GM19463 (cell line): ENCODE measurements around the gene CASQ1.
A peak's percentile ranks its signal among the peaks of the same experiment; 100 is the strongest.

Experiments used
- ATAC-seq: cut with Tn5 transposase; IDR thresholded peaks from one replicate; pipeline ENCODE4 v1.9.1; 2021; ENCODE audit warnings: mild to moderate bottlenecking, moderate library complexity; ENCODE audit not compliant: unreplicated experiment

Gene CASQ1

DNA sequence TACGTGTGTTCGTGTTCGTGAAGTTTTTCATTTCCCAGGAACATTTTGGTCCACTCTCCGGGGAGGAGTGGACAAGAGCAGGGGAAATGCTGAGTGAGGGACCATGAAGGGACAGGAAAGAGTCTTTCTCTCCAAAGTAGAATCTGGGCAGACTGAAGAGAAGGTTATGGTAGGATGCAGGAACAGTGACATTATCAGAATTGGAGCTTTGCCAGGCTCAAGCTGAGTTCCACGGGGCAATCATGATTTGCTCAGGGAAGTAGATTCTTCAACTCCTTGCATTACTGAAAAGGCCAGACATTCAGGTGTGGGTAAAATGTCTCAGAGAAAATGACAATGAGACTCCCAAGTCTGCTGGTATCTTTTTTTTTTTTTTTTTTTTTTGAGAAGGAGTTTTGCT is 22.4 kb upstream of the CASQ1 start:
- no peak for ATAC-seq

DNA sequence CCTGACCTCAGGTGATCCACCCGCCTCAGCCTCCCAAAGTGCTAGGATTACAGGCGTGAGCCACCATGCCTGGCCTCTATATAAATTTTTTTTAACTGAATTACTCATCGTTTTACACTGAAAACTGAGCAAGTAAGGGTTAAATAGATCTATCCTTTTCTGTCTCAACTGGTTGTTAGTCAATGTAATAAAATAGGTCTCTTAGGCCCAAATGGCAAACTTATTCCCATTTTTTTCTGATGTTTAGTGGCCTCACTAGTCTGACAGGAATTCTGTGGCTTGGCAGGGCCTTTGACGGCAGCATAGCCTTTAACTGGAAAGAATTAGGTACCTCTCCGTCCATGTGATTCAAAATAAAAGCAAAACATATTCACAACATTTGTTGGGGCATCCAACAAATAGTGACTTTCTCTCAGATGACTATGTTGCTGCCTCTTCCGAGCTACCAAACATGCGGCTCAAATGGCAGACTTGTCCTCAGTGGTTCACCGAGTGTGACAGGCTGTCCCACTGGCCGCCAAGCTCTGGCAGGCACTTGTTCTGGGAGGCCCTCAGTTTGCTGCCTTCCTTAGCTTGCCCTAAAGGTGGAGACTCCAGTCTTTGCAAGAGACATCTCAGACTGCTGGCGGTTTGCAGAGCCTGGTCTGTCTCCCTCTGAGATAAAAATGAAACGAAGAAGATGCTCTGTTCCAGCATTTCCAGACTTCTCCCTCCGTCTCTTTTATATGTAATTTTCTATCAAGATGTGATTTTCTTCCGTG is 21.6 kb upstream of the CASQ1 start:
- ATAC-seq, result no peak

DNA sequence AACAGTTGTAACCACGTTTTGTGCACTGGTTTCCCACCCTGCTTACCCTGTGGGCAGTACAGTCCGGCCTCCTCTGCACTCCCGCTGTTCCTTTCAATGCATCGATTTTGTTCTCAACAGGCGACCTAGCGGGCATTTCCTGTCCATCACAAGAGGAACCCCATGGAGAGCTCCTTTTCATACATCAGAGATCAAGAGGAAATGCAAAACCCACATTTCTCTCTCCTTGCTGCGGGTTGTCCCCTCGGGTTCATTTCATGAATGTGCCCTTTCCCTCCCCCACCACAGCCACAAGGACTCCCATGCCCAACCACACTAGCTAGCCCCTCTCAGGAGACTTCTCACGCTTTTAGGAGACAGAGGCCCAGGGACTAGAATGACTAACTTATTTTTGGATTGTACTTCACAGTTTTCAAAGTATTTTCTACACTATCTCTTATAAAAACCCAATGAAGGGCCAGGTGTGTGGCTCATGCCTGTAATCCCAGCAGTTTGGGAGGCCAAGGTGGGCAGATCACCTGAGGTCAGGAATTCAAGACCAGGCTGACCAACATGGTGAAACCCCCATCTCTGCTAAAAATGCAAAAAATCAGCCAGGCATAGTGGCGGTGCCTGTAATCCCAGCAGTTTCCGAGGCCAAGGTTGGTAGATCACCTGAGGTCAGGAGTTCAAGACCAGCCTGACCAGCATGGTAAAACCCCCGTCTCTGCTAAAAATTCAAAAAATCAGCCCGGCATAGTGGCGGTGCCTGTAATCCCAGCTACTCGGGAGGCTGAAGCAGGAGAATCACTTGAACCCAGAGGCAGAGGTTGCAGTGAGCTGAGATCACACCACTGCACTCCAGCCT is 20.6 kb upstream of the CASQ1 start:
- ATAC-seq, result peak; percentile 89

DNA sequence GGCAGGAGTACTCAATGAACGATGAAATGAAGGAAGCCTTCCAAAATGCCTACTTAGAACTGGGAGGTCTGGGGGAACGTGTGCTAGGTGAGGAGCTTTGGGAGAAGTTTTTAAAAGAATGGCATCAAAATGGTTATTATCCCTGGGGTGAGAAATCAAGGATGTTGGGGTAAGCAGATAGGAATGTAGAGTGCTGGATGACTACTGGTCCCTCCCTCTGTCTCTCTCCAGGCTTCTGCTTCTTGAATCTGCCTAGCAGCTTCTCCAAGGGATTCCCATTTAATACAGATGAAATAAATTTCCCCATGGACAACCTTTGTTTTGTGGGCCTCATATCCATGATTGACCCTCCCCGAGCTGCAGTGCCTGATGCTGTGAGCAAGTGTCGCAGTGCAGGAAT is 19.0 kb upstream of the CASQ1 start:
- ATAC-seq, result no peak

DNA sequence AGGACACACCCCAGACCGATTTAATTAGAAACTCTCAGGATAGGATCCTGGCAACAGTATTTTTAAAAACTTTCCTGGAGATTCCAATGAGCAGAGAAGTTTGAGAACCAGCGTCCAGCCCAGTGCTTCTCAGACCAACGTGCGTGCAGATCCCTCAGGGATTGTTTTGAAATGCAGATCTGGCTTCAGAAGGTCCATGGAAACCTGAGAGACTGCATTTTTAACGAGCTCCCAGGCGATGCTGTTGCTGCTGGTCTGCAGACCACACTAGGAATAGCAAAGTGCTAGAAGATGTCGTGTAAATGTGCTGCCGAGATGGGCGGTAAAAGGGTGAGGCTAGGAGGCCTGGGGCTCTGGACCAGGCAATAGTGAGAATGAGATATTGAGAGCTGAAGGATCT is 18.4 kb upstream of the CASQ1 start:
- no peak for ATAC-seq

DNA sequence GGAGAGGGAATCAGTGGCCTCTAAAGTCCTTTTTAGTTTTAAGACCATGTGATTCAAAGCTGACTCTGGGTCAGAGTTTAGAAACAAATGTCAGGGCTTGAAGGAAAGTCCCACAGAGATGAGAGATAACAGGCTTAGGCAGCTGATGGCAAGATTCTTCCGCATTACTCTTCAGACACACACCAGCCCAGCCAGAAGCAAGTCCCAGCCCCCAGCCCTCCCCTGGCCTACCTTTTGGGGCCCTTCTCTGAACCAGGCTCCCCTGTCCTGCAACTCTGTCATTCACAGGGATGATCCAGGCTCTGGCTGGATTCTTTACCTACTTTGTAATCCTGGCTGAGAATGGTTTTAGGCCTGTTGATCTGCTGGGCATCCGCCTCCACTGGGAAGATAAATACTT is 13.1 kb upstream of the CASQ1 start:
- no peak for ATAC-seq

DNA sequence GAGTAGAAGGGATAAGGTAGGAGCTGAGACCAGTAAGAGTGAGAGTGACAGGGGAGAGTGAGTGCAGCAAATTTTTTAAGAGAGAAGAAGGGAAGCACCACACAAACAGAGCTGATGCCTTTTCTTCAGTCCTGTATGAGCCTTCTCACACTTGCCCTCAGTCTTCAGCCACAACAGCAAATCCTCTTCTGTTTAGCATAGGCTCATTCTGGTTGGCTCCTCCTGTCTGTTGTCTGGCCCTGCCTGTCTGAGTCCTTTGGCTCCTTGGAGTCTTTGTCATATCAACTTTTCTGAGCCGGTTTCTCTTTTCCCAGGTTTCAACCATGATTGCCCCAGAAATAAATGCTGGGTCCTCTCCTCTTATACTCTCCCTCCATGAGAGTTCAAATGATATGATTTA is 12.7 kb upstream of the CASQ1 start:
- no peak for ATAC-seq

DNA sequence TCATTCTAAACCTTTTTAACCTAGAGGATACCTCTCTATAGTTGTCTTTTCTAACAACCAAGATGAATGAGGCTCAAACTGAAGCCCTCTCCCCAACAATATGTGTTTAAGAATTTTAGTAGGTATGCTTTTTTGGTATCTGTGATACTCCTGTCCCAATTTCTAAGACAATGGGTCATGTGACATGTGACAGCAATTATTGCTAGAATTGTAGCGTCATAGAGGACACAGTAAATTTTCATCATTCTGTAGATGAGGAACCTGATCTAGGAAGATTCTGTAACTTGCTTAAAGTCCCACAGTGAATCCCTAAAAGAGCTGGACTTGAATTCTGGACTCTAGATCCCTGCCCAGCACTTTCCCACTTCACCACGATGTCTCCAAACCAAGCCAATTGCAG is 11.6 kb upstream of the CASQ1 start:
- ATAC-seq, result no peak

DNA sequence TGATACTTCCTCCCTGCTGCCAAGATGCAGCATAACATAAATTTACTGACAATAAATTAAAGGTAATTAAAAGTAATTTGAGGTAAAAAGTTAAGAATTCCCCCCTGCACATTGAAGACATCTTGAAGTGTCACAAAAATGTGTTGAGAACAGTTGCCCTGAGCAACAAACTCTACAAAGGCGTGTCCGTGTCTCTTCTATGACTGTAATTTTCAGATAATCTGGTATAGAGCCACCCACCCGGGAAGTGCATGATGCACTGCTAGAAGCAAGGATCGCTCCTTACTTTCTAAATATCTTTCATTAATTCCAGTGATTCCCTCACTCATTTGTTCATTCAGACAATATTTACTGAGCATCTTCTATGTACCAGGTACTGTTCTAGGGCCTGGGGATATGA is 11.0 kb upstream of the CASQ1 start:
- no peak for ATAC-seq

DNA sequence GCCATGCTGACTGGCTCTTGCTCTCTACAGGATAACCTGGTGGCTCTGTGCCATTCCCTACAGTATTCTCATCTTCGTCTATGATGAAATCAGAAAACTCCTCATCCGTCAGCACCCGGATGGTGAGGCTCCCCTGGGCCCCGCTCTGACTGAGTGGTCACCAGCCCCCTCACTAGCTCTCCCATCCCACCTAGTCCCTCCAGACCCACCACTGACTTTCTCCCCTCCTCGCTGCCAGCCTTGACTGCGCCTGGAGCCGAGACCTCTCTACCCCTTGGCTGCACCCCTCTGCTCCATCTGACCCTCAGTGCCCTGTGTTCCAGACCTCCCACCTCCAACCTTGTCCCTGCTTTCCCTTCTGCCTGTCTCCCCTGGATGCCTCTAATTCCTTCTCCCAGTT is 4.1 kb upstream of the CASQ1 start:
- no peak for ATAC-seq

DNA sequence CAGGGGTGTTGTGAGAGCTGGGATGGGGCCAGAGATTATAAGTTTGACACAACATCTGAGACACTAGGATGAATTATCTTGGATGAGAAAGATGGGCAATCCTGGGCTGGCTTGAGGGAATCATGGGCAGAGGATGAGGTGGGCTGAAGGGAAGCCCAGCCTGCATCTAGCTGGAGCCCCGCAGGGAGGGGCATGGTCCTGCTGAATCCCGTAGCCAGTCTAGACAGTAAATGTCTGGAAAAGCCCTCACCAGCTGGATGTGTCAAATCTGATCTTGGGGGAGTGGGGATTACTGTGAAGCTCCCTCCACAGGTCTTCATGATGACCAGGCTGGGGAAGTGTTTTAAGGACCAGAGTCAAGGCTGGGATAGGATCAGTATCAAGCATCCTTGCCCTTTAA is 3.6 kb upstream of the CASQ1 start:
- no peak for ATAC-seq

DNA sequence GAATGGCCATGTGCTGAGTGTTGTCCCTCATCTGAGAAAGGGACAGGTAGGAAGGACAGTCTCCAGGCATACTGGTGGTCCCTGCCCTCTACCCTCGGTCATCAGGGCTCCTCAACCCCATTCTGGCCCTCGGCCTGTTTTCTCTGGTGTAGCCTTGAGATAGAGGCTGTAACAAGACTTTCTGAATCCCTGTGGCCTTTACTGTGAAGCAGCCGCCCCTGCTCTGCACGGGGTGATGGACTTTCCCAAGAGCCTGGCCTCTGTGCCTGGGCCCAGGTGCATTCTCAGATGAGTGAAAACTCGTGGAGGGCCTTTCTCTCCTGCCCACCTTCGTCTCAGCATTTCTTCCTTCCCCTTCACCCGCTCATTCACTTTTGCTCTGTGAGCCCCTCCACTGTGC is 3.0 kb upstream of the CASQ1 start:
- no peak for ATAC-seq

DNA sequence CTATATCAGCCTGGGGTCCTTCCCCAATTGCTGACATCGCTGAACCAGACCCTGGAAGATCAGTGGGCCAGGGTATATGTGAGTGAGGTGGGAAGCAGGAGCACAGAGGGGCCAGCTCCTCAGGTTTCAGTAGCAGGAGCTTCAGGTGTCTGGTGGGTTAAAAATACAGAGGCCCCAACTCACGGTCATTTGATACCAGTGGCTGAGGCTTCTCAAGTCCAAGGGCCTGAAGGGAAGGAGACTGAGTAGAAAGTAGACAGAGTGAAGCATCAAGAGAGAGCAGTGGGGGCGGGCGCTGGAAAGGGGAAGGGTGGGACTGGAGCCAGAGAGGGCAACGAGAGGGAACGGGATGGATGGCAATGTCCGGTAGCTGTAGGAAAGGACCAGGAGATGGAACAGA is 2.0 kb upstream of the CASQ1 start:
- no peak for ATAC-seq

DNA sequence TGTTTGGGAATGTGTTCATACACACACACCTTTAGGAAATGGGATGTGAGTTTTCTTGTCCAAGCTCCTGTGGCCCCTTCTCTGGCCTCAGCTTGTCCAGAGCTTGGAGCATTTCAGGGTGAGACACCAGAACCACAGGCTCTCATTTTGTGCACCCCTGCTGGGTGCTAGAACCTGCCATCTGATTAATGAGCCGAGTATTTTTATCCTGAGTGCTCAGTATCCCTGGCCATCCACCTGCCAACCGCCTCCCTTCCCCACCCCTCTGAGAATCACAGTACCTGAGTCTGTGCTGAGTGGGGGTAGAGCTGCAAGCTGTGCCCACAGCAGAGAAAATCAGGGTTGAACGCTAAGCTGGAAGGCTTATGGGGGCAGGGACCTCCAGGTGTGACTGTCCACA is 1.4 kb downstream of the CASQ1 start:
- ATAC-seq, result no peak

DNA sequence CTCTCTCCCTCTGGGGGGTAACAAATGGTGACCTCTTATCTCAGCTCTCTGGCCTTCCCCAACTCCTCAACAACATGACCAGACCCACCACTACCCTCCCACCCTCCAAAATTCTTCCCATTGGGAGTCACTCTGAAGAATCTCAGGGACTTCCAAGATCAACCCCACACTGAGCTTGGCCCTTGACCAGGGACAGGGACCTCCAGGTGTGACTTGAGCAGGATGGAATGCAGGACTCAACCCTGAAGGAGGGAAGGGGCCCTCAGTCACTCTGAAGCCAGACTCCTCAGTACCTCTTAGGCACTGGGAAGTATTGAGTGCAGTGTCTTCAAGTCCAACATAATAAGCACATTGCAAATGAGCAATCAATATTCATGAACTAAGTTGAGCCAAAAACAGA is 1.9 kb downstream of the CASQ1 start:
- no peak for ATAC-seq

DNA sequence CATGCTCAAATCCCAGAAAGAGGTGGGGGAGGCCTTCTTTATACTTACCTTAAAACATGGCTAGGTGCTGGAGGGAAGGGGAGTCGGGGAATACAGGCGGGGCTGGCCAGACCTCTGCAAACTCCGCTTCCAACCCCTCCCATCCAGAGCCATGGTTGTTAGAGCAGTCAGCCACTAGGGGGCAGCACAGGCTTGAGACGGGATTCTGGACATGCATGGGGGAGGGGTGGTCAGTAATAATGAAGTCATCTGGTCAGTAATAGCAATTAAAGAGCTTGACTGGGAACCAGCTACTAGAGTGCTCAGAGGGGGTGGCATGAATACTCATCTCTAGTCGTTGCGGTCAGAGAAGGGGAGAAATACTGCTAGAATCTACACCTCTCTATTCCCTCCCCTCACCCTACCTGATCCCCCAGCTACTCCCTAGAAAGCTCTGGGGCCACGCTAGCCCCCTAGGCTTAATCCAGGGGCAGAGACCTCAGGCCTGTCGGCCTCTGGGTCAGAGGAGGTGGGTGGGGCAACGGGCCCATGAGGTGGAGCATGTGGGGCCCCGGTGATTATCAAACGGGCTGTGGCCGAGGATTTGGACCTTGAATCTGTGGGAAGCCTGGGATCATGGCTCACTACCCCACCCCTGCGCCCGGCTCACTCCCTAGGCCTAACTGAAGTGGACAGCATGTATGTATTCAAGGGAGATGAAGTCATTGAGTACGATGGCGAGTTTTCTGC is 2.9 kb downstream of the CASQ1 start:
- no peak for ATAC-seq

DNA sequence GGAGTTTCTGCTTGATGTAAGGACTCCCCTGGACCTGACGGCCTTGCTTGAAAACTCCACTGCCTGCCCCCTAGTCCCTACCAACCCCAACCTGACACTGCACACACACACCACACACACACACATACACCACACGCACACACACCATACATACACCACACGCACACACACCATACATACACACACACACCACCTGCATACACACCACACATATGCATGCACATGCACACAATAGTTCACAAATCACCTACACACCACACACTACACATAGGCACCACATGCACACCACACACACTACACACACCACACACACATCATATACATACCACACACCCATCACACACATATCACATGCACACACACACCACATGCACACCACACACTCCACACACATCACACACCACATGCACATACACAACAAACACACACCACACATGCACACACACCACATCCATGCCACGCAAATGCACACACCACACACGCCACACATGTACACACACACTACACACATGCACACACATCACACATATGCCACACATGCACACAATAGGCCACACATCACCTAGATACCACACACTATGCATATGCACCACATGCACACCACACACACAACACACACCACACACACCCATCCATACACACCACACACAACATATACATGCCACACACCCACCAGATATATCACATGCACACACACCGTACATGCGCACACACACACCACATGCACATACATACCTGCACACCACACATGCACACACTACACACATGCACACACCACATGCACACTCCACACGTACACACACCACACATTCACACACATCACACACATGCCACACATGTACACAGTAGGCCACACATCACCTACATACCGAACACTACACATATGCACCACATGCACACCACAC is 3.7 kb downstream of the CASQ1 start:
- ATAC-seq, result no peak

DNA sequence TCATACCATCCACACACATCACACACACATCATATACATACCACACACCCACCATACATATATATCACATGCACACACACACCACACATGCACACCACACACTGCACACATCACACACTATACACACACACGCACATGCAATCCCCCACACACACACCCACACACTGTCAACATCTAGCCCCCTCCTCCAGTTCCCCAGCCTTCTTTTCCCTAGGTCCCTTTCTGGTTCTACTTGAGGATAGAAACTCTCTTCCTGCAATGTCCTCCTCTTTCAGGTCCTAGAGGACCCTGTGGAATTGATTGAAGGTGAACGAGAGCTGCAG is 4.3 kb downstream of the CASQ1 start:
- no peak for ATAC-seq

DNA sequence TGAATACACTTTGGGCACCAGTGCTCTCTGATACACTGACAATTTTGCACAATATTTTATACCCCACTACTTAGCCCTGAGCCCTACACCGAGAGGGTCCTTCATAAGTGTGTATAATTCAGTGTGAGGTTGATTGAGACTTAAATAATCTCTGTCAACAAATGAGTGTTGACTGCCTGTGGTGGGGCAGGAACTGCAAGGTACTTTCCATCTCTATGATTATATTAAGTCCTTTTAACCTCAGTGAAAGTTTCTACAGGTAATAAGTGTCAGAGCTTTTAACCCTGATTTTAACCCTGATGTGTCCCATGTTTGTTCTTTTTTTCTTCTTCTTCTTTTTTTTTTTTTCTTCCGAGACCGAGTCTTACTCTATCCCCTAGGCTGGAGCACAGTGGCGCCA is 5.8 kb downstream of the CASQ1 start:
- no peak for ATAC-seq

DNA sequence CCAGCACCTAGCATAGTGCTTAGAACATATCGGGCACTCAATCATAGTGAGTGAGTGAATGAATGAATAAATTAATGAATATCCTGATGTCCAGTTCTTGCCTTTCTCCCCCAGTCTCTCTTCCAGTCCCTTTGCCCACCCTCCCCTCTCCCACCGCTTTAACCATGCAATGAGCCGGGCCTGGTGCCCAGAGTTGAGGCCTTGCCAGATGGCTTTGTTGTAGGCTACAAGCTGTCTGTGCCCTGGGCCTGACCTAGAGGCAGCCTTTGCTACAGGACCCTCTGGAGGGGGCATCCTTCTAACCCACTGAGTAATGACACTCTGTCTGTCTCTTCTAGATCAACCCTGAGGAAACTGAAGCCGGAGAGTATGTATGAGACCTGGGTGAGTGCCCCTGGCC is 6.9 kb downstream of the CASQ1 start:
- ATAC-seq, result no peak

DNA sequence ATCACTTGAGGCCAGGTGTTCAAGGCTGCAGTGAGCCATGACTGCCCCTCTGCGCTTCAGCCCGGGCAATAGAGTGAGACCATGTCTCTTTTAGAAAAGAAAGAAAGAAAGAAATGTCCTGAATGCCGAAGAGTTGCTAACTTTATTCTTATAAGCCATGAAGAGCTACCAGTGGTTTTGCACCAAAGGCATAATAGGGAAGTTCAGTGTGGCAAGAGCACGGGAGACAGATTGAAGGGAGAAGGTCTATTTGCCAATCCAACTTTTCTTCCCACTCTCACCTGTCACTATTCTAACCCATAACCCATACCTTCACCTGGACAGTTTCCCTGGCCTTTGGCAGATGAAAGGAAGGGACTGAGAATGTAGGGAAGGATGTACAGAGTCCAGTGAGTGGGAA is 10.4 kb downstream of the CASQ1 start:
- ATAC-seq, result no peak
